WTC11 (cell line): ENCODE results near the gene NRAP. TPM values are rescaled to one million over a fixed set of nuclear protein-coding genes. Genes with fewer than 3 reads are reported as not detected.

ENCODE experiments used
- ATAC-seq: fragments of 200-7000 bp; cut with Tn5 transposase; 2 replicates; pipeline ENCODE4 v1.10.0; 2021; ENCODE audit warnings: mild to moderate bottlenecking, moderate library complexity
- CTCF ChIA-PET: fragments of 300-600 bp; sonication (Branson Sonifier 250); formaldehyde crosslinking; loops from one replicate; lab custom pipeline; 2021; ENCODE audit warnings: antibody characterized with exemption; lab: Charles Lee
- POLR2A ChIA-PET: fragments of 350-600 bp; sonication (Branson Sonifier 250); formaldehyde crosslinking; loops from one replicate; lab custom pipeline; 2021; ENCODE audit warnings: antibody characterized with exemption; lab: Charles Lee
- DNase-seq: peaks from one replicate; pipeline ENCODE4 v3.0.0; 2021; ENCODE audit warnings: low spot score
- H3K27ac Mint-ChIP-seq: 2 replicates; pipeline ENCODE4 v1.8.0; 2021; ENCODE audit warnings: mixed read lengths
- H3K27me3 Mint-ChIP-seq: 2 replicates; pipeline ENCODE4 v1.8.0; 2021; ENCODE audit warnings: low read depth, mild to moderate bottlenecking, moderate library complexity, mixed read lengths
- H3K36me3 Mint-ChIP-seq: 2 replicates; pipeline ENCODE4 v1.8.0; 2021; ENCODE audit warnings: mixed read lengths
- H3K4me1 Mint-ChIP-seq: 2 replicates; pipeline ENCODE4 v1.8.0; 2022; ENCODE audit warnings: mixed read lengths
- H3K4me3 Mint-ChIP-seq: 2 replicates; pipeline ENCODE4 v1.8.0; 2021; ENCODE audit warnings: mild to moderate bottlenecking, moderate library complexity, mixed read lengths
- H3K9me3 Mint-ChIP-seq: 2 replicates; pipeline ENCODE4 v1.8.0; 2021; ENCODE audit warnings: mixed read lengths
- FOXK1 ChIP-seq: sonication (generic); formaldehyde crosslinking; IDR thresholded peaks from 2 replicates; pipeline ENCODE4 v1.8.0; 2022; ENCODE audit warnings: mild to moderate bottlenecking, moderate library complexity, missing genetic modification reagents
- FOXP1 ChIP-seq: sonication (generic); formaldehyde crosslinking; IDR thresholded peaks from 2 replicates; pipeline ENCODE4 v1.8.0; 2022; ENCODE audit warnings: missing genetic modification reagents, mild to moderate bottlenecking, moderate library complexity, borderline replicate concordance
- GTF2I ChIP-seq: fragments of 250-450 bp; sonication (Bioruptor Pico); conservative IDR thresholded peaks from 2 replicates; pipeline ENCODE4 v1.4.0; 2021; ENCODE audit warnings: mild to moderate bottlenecking
- HMGA2 ChIP-seq: fragments of 250-450 bp; sonication (Bioruptor Pico); IDR thresholded peaks from 2 replicates; pipeline ENCODE4 v1.4.0; 2021; ENCODE audit warnings: mild to moderate bottlenecking, moderate library complexity
- IRF2 ChIP-seq: sonication (generic); formaldehyde crosslinking; IDR thresholded peaks from 2 replicates; pipeline ENCODE4 v1.8.0; 2022; ENCODE audit warnings: low read depth, missing genetic modification reagents, borderline replicate concordance
- NFATC4 ChIP-seq: fragments of 250-450 bp; sonication (Bioruptor Pico); IDR thresholded peaks from 2 replicates; pipeline ENCODE4 v1.9.0; 2021; ENCODE audit warnings: mild to moderate bottlenecking
- NFYB ChIP-seq: sonication (generic); formaldehyde crosslinking; conservative IDR thresholded peaks from 2 replicates; pipeline ENCODE4 v1.8.0; 2022; ENCODE audit warnings: low read depth, missing genetic modification reagents
- OVOL2 ChIP-seq: fragments of 250-450 bp; sonication (Bioruptor Pico); IDR thresholded peaks from 2 replicates; pipeline ENCODE4 v1.9.0; 2021; ENCODE audit warnings: mild to moderate bottlenecking, borderline replicate concordance
- RELA ChIP-seq: sonication (generic); formaldehyde crosslinking; IDR thresholded peaks from 2 replicates; pipeline ENCODE4 v1.8.1; 2022; ENCODE audit warnings: missing genetic modification reagents, mild to moderate bottlenecking, borderline replicate concordance
- SMAD4 ChIP-seq: sonication (generic); formaldehyde crosslinking; IDR thresholded peaks from 2 replicates; pipeline ENCODE4 v1.8.0; 2022; ENCODE audit warnings: mild to moderate bottlenecking, missing genetic modification reagents
- ZNF121 ChIP-seq: sonication (generic); formaldehyde crosslinking; IDR thresholded peaks from 2 replicates; pipeline ENCODE4 v1.8.0; 2023; ENCODE audit warnings: missing genetic modification reagents
- ZNF232 ChIP-seq: sonication (generic); formaldehyde crosslinking; IDR thresholded peaks from 2 replicates; pipeline ENCODE4 v1.8.0; 2022; ENCODE audit warnings: mild to moderate bottlenecking, missing genetic modification reagents
- ZNF263 ChIP-seq: sonication (generic); formaldehyde crosslinking; IDR thresholded peaks from 2 replicates; pipeline ENCODE4 v1.8.1; 2022; ENCODE audit warnings: low read depth, mild to moderate bottlenecking, moderate library complexity, missing genetic modification reagents
- ZNF317 ChIP-seq: sonication (generic); formaldehyde crosslinking; IDR thresholded peaks from 2 replicates; pipeline ENCODE4 v1.8.1; 2023; ENCODE audit warnings: low read depth, mild to moderate bottlenecking, moderate library complexity, missing genetic modification reagents, borderline replicate concordance
- ZNF416 ChIP-seq: fragments of 250-450 bp; sonication (Bioruptor Pico); IDR thresholded peaks from 2 replicates; pipeline ENCODE4 v1.9.0; 2021; ENCODE audit warnings: mild to moderate bottlenecking, inconsistent platforms
- ZNF423 ChIP-seq: fragments of 250-450 bp; sonication (Bioruptor Pico); IDR thresholded peaks from 2 replicates; pipeline ENCODE4 v2.1.2; 2022; ENCODE audit warnings: mild to moderate bottlenecking, moderate library complexity
- total RNA-seq: library from RNA; stranded (reverse); gene quantifications from 3 replicates; pipeline ENCODE4 v1.2.3, GENCODE V29; 2021
- TF ChIP-seq, protein P1 (sequence below): fragments of 250-450 bp; sonication (Bioruptor Pico); IDR thresholded peaks from 2 replicates; pipeline ENCODE4 v2.1.2; 2022; ENCODE audit warnings: mild to moderate bottlenecking, moderate library complexity
- TF ChIP-seq, protein P2 (sequence below): sonication (generic); formaldehyde crosslinking; IDR thresholded peaks from 2 replicates; pipeline ENCODE4 v1.8.0; 2022; ENCODE audit warnings: mild to moderate bottlenecking, missing genetic modification reagents
- TF ChIP-seq, protein P3 (sequence below): sonication (generic); formaldehyde crosslinking; IDR thresholded peaks from 2 replicates; pipeline ENCODE4 v1.8.1; 2023; ENCODE audit warnings: mild to moderate bottlenecking, missing genetic modification reagents
- TF ChIP-seq, protein P4 (sequence below): sonication (generic); formaldehyde crosslinking; conservative IDR thresholded peaks from 2 replicates; pipeline ENCODE4 v1.8.1; 2022; ENCODE audit warnings: mild to moderate bottlenecking, missing genetic modification reagents
- TF ChIP-seq, protein P5 (sequence below): fragments of 250-450 bp; sonication (Bioruptor Pico); IDR thresholded peaks from 2 replicates; pipeline ENCODE4 v1.8.0; 2021; ENCODE audit warnings: mild to moderate bottlenecking
- TF ChIP-seq, protein P6 (sequence below): sonication (generic); formaldehyde crosslinking; IDR thresholded peaks from 2 replicates; pipeline ENCODE4 v1.8.0; 2022; ENCODE audit warnings: mild to moderate bottlenecking, missing genetic modification reagents
- TF ChIP-seq, protein P7 (sequence below): fragments of 250-450 bp; sonication (Bioruptor Pico); IDR thresholded peaks from 2 replicates; pipeline ENCODE4 v1.9.0; 2021; ENCODE audit warnings: mild to moderate bottlenecking, borderline replicate concordance
- TF ChIP-seq, protein P8 (sequence below): sonication (generic); formaldehyde crosslinking; IDR thresholded peaks from 2 replicates; pipeline ENCODE4 v1.8.1; 2022; ENCODE audit warnings: mild to moderate bottlenecking, moderate library complexity, missing genetic modification reagents

The NRAP gene
- total RNA-seq, 1 experiment from 2014 or later = not detected

DNA sequence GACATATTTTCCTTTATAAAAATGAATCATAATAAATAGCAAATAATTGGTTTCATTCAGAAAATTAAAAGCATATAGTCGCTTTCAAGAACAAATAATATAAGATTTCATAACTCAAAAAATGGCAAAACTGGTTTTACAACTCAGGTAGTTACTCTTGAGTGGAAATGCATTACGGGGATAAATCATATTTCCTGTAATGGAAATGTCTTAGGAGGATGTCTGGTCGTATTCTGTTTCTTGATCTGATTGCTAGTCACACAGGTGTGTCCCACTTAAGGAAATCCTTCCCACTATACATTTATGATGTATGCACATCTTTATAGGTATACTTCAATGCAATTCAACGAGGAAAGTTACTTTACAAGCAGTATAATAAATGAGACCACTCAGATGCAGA, 20.7 kb downstream of the NRAP start:
- Mint-ChIP-seq H3K9me3 (no peaks in the 10 kb centered on the region), H3K4me3 (no peak overlapping the region), H3K27me3 (no peaks in the 10 kb centered on the region), H3K36me3 (no peaks in the 10 kb centered on the region), H3K4me1 (peaks cover 10% of the 10 kb centered on the region; the same call in 1 of the 2 replicates), H3K27ac (no peak overlapping the region)
- POLR2A ChIA-PET = no interaction called here
- ATAC-seq = no peak
- CTCF ChIA-PET = no interaction called here
- TF ChIP-seq, protein P1, sequence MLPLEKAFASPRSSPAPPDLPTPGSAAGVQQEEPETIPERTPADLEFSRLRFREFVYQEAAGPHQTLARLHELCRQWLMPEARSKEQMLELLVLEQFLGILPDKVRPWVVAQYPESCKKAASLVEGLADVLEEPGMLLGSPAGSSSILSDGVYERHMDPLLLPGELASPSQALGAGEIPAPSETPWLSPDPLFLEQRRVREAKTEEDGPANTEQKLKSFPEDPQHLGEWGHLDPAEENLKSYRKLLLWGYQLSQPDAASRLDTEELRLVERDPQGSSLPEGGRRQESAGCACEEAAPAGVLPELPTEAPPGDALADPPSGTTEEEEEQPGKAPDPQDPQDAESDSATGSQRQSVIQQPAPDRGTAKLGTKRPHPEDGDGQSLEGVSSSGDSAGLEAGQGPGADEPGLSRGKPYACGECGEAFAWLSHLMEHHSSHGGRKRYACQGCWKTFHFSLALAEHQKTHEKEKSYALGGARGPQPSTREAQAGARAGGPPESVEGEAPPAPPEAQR (CRISPR knock-in tag) = no peak
- TF ChIP-seq ZNF423 (CRISPR knock-in tag) (no peak), GTF2I (no peak), OVOL2 (CRISPR knock-in tag) (no peak), ZNF121 (CRISPR knock-in tag) (no peak), IRF2 (no peak), RELA (CRISPR knock-in tag) (no peak), ZNF263 (CRISPR knock-in tag) (no peak), FOXP1 (CRISPR knock-in tag) (no peak), HMGA2 (CRISPR knock-in tag) (no peak), ZNF317 (no peak), NFYB (CRISPR knock-in tag) (no peak), NFATC4 (CRISPR knock-in tag) (no peak), SMAD4 (CRISPR knock-in tag) (no peak)
- TF ChIP-seq, protein P2, sequence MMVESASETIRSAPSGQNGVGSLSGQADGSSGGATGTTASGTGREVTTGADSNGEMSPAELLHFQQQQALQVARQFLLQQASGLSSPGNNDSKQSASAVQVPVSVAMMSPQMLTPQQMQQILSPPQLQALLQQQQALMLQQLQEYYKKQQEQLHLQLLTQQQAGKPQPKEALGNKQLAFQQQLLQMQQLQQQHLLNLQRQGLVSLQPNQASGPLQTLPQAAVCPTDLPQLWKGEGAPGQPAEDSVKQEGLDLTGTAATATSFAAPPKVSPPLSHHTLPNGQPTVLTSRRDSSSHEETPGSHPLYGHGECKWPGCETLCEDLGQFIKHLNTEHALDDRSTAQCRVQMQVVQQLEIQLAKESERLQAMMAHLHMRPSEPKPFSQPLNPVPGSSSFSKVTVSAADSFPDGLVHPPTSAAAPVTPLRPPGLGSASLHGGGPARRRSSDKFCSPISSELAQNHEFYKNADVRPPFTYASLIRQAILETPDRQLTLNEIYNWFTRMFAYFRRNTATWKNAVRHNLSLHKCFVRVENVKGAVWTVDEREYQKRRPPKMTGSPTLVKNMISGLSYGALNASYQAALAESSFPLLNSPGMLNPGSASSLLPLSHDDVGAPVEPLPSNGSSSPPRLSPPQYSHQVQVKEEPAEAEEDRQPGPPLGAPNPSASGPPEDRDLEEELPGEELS (CRISPR knock-in tag) = no peak
- TF ChIP-seq, protein P3, sequence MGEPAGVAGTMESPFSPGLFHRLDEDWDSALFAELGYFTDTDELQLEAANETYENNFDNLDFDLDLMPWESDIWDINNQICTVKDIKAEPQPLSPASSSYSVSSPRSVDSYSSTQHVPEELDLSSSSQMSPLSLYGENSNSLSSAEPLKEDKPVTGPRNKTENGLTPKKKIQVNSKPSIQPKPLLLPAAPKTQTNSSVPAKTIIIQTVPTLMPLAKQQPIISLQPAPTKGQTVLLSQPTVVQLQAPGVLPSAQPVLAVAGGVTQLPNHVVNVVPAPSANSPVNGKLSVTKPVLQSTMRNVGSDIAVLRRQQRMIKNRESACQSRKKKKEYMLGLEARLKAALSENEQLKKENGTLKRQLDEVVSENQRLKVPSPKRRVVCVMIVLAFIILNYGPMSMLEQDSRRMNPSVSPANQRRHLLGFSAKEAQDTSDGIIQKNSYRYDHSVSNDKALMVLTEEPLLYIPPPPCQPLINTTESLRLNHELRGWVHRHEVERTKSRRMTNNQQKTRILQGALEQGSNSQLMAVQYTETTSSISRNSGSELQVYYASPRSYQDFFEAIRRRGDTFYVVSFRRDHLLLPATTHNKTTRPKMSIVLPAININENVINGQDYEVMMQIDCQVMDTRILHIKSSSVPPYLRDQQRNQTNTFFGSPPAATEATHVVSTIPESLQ (CRISPR knock-in tag) = no peak
- TF ChIP-seq, protein P4, sequence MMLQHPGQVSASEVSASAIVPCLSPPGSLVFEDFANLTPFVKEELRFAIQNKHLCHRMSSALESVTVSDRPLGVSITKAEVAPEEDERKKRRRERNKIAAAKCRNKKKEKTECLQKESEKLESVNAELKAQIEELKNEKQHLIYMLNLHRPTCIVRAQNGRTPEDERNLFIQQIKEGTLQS (CRISPR knock-in tag) = no peak
- TF ChIP-seq, protein P5, sequence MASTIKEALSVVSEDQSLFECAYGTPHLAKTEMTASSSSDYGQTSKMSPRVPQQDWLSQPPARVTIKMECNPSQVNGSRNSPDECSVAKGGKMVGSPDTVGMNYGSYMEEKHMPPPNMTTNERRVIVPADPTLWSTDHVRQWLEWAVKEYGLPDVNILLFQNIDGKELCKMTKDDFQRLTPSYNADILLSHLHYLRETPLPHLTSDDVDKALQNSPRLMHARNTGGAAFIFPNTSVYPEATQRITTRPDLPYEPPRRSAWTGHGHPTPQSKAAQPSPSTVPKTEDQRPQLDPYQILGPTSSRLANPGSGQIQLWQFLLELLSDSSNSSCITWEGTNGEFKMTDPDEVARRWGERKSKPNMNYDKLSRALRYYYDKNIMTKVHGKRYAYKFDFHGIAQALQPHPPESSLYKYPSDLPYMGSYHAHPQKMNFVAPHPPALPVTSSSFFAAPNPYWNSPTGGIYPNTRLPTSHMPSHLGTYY (CRISPR knock-in tag) = no peak
- TF ChIP-seq, protein P6, sequence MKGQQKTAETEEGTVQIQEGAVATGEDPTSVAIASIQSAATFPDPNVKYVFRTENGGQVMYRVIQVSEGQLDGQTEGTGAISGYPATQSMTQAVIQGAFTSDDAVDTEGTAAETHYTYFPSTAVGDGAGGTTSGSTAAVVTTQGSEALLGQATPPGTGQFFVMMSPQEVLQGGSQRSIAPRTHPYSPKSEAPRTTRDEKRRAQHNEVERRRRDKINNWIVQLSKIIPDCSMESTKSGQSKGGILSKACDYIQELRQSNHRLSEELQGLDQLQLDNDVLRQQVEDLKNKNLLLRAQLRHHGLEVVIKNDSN = no peak
- DNase-seq = no peak

DNA sequence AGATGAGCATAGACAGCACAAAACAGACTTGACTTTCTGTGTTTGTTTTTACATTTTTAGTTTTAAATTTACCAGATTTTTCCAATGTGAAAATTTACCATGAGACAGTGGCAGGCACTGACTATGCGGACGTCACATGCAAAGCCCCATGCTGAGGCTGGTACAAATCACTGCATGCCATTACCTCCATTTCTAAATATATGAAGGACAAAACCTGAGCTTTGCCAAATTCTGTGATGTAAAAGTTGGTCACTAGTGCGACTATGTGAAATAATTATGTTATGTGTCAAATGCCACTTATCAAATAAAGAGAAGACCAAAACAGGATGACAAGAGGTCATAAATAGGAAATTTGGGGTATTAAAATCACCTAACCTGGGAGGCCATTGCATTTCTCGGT, 22.1 kb downstream of the NRAP start:
- POLR2A ChIA-PET = no interaction called here
- peaks cover 10% of the 10 kb centered on the region; the same call in 1 of the 2 replicates for H3K4me1 Mint-ChIP-seq
- ATAC-seq = no peak

More for the DNA sequence above, 22.1 kb downstream of the NRAP start:
- CTCF ChIA-PET = no interaction called here
- no peaks in the 10 kb centered on the region for H3K36me3 Mint-ChIP-seq
- H3K4me3 Mint-ChIP-seq = no peak overlapping the region
- no peak overlapping the region for H3K27ac Mint-ChIP-seq
- H3K27me3 Mint-ChIP-seq = no peaks in the 10 kb centered on the region
- TF ChIP-seq, protein P7, sequence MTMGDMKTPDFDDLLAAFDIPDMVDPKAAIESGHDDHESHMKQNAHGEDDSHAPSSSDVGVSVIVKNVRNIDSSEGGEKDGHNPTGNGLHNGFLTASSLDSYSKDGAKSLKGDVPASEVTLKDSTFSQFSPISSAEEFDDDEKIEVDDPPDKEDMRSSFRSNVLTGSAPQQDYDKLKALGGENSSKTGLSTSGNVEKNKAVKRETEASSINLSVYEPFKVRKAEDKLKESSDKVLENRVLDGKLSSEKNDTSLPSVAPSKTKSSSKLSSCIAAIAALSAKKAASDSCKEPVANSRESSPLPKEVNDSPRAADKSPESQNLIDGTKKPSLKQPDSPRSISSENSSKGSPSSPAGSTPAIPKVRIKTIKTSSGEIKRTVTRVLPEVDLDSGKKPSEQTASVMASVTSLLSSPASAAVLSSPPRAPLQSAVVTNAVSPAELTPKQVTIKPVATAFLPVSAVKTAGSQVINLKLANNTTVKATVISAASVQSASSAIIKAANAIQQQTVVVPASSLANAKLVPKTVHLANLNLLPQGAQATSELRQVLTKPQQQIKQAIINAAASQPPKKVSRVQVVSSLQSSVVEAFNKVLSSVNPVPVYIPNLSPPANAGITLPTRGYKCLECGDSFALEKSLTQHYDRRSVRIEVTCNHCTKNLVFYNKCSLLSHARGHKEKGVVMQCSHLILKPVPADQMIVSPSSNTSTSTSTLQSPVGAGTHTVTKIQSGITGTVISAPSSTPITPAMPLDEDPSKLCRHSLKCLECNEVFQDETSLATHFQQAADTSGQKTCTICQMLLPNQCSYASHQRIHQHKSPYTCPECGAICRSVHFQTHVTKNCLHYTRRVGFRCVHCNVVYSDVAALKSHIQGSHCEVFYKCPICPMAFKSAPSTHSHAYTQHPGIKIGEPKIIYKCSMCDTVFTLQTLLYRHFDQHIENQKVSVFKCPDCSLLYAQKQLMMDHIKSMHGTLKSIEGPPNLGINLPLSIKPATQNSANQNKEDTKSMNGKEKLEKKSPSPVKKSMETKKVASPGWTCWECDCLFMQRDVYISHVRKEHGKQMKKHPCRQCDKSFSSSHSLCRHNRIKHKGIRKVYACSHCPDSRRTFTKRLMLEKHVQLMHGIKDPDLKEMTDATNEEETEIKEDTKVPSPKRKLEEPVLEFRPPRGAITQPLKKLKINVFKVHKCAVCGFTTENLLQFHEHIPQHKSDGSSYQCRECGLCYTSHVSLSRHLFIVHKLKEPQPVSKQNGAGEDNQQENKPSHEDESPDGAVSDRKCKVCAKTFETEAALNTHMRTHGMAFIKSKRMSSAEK (CRISPR knock-in tag) = no peak
- TF ChIP-seq ZNF121 (CRISPR knock-in tag) = no peak
- TF ChIP-seq, protein P4 (CRISPR knock-in tag) = no peak
- no peak for TF ChIP-seq ZNF416 (CRISPR knock-in tag)
- TF ChIP-seq FOXK1 (CRISPR knock-in tag) = no peak
- TF ChIP-seq ZNF232 (CRISPR knock-in tag) = no peak
- TF ChIP-seq, protein P8, sequence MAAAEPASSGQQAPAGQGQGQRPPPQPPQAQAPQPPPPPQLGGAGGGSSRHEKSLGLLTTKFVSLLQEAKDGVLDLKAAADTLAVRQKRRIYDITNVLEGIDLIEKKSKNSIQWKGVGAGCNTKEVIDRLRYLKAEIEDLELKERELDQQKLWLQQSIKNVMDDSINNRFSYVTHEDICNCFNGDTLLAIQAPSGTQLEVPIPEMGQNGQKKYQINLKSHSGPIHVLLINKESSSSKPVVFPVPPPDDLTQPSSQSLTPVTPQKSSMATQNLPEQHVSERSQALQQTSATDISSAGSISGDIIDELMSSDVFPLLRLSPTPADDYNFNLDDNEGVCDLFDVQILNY (CRISPR knock-in tag) = no peak
- DNase-seq = no peak
- H3K9me3 Mint-ChIP-seq = no peaks in the 10 kb centered on the region
